Inflammatory macrophage treated with lipopolysaccharide for 4 hours (primary cell): Measurements from ENCODE around the gene GID8.
"Not testable (repeated sequence)": the region's sequence is repeated elsewhere in the genome, so short reads cannot be mapped to it uniquely, and the experiment has no call there.

Source experiments
- DNase-seq: peaks from one replicate; pipeline ENCODE4 v3.0.0-alpha.2; 2020

GID8 gene

GRCh38 chr20:62959998-62960436, 22.1 kb downstream of the GID8 start:
- DNase-seq = no peak

- DNase-seq = not testable (repeated sequence)
Observed at GRCh38 chr20:62960446-62961309, 22.7 kb downstream of the GID8 start.

- no peak for DNase-seq
Observed at GRCh38 chr20:62961310-62961783, 23.4 kb downstream of the GID8 start.

GRCh38 chr20:62961799-62962198, 23.9 kb downstream of the GID8 start:
- DNase-seq = no peak

GRCh38 chr20:62962221-62962879, 24.4 kb downstream of the GID8 start:
- no peak for DNase-seq

GRCh38 chr20:62962891-62963613, 25.1 kb downstream of the GID8 start:
- no peak for DNase-seq

- no peak for DNase-seq
Observed at GRCh38 chr20:62963614-62964397, 25.9 kb downstream of the GID8 start.

- DNase-seq = peak; percentile 18
Observed at GRCh38 chr20:62964700-62965099, 26.8 kb downstream of the GID8 start.

GRCh38 chr20:62965363-62965771, 27.4 kb downstream of the GID8 start:
- no peak for DNase-seq

- DNase-seq = no peak
Observed at GRCh38 chr20:62966212-62967148, 28.5 kb downstream of the GID8 start.

- no peak for DNase-seq
Observed at GRCh38 chr20:62967149-62967501, 29.2 kb downstream of the GID8 start.

- no peak for DNase-seq
Observed at GRCh38 chr20:62967628-62968351, 29.8 kb downstream of the GID8 start.

GRCh38 chr20:62968378-62969178, 30.6 kb downstream of the GID8 start:
- no peak for DNase-seq

GRCh38 chr20:62969179-62969760, 31.3 kb downstream of the GID8 start:
- DNase-seq = no peak

- DNase-seq = no peak
Observed at GRCh38 chr20:62969939-62970306, 32.0 kb downstream of the GID8 start.

- DNase-seq = no peak
Observed at GRCh38 chr20:62970307-62971210, 32.6 kb downstream of the GID8 start.

- no peak for DNase-seq
Observed at GRCh38 chr20:62971211-62971949, 33.4 kb downstream of the GID8 start.
